ENCODE data around the gene RAB27A. TPM values are rescaled to one million over a fixed set of nuclear protein-coding genes. Genes with fewer than 3 reads are reported as not detected.

Gene RAB27A
- total and polyA plus RNA-seq, 2 of the 13 experiments (the other 11 are each of a cell fraction or from before 2014, with no cell fraction given): 3.4 to 8.1 TPM

DNA sequence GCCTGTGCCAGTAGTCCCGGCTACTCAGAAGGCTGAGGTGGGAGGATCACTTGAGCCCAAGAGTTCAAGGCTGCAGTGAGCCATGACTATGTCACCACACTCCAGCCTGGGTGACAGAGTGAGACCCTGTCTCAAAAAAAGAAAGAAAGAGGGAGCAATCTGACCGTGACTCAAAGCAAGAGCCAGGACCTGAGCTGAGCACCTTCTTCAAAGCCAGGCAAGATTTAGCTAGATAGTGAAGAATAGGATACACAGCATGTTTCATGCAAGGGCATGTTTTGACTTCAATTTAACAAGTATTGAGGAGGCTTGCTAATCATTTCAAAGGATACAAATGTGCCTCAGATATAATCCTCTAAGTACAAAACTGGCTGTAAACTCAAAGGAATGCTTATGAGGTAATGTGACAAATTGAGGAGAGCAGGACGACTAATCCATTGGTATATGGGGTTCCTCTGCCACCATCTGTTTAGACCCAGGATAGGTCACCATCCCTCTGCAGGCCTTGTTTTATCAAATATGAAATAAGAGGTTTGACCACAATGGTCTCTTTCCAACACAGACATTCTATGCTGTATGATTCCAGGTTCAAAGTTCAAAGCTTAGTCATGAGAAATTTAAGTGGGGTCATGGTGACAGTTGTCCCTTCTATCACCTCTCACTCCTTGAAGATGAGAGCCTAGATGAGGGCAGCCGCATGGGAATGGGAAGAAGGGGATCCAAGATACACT is 33.2 kb downstream of the RAB27A start:
- TF ChIP-seq HNF4A (CRISPR knock-in tag; IDR thresholded peaks at IDR 0.05) (0 out of 2 replicates have a peak, but pooled peaks have one; percentile 14), ZNF749 (CRISPR knock-in tag; IDR thresholded peaks at IDR 0.05; ENCODE audit: borderline replicate concordance) (no peak)
- FAIRE-seq (no peak), DNase-seq (ENCODE audit: low spot score) (peak; percentile 5), ATAC-seq (no peak)
- Histone ChIP-seq H2AFZ (ENCODE audit: low read length) (no peak overlapping the region), H3K9me3 (ENCODE audit: low read length) (no peaks in the 10 kb centered on the region), H3K27me3 (ENCODE audit: control insufficient read depth in 1 of 2, insufficient read depth in 2 of 2, low read length in 2 of 2) (no peaks in the 10 kb centered on the region), H3K79me2 (ENCODE audit: insufficient read depth, low read length) (no peaks in the 10 kb centered on the region), H3K4me3 (replicated peaks in 1 of 3; ENCODE audit: insufficient read depth in 1 of 3, low read depth in 2 of 3, low read length in 3 of 3) (no peak overlapping the region), H3K36me3 (replicated peaks in 1 of 2; ENCODE audit: control insufficient read depth in 1 of 2, insufficient read depth in 2 of 2, low read length in 2 of 2) (no peaks in the 10 kb centered on the region), H3K4me2 (ENCODE audit: low read depth, low read length) (no peak overlapping the region), H3K27ac (ENCODE audit: extremely low read length, insufficient read depth, low read length) (no peak overlapping the region), H3K9ac (ENCODE audit: insufficient read depth, low read depth, low read length) (no peak overlapping the region), H4K20me1 (ENCODE audit: insufficient read depth, low read length) (no peaks in the 10 kb centered on the region), H3K4me1 (ENCODE audit: insufficient read depth, low read length) (peaks cover 24% of the 10 kb centered on the region)
- in situ Hi-C loops (cut with HindIII; ENCODE audit: extremely low pct_ligation_motif_present, low pct_unique_long_range_greater_than_20kb): no loop called here
- WGBS (ENCODE audit: low lambda C conversion rate): 95% methylated on average over 4 of the region's 4 CpGs
- intact Hi-C loops (cut with micrococcal nuclease; ENCODE audit: unreplicated experiment): no loop called here
- ChIA-PET POLR2A (no interaction called here), CTCF (ENCODE audit: low intra/inter-chr PET ratio, low total read pairs) (no interaction called here)
- no TSS peak for BruUV-seq (replicated peaks)

GRCh38 chr15:55255714-55256113 is 33.9 kb downstream of the RAB27A start:
- no peak overlapping the region for H3K4me2 ChIP-seq (ENCODE audit: low read depth, low read length)
- H2AFZ ChIP-seq (ENCODE audit: low read length): no peak overlapping the region
- no TSS peak for BruUV-seq (replicated peaks)
- TF ChIP-seq TCF12 (IDR thresholded peaks at IDR 0.05): no peak
- no peak for TF ChIP-seq TCF12 (CRISPR knock-in tag; IDR thresholded peaks at IDR 0.05)
- no peak for TF ChIP-seq NFE2 (CRISPR knock-in tag; IDR thresholded peaks at IDR 0.05)
- no peak for TF ChIP-seq FOXP4 (CRISPR knock-in tag; IDR thresholded peaks at IDR 0.05)
- TF ChIP-seq ZNF619 (CRISPR knock-in tag; IDR thresholded peaks at IDR 0.05): no peak
- TF ChIP-seq ZNF3 (CRISPR knock-in tag; IDR thresholded peaks at IDR 0.05): no peak
- TF ChIP-seq ZNF12 (CRISPR knock-in tag; IDR thresholded peaks at IDR 0.05): no peak
- no peak for TF ChIP-seq MEF2D (CRISPR knock-in tag; IDR thresholded peaks at IDR 0.05)
- TF ChIP-seq CAMTA2 (CRISPR knock-in tag; IDR thresholded peaks at IDR 0.05; ENCODE audit: borderline replicate concordance): no peak
- TF ChIP-seq, protein P1, sequence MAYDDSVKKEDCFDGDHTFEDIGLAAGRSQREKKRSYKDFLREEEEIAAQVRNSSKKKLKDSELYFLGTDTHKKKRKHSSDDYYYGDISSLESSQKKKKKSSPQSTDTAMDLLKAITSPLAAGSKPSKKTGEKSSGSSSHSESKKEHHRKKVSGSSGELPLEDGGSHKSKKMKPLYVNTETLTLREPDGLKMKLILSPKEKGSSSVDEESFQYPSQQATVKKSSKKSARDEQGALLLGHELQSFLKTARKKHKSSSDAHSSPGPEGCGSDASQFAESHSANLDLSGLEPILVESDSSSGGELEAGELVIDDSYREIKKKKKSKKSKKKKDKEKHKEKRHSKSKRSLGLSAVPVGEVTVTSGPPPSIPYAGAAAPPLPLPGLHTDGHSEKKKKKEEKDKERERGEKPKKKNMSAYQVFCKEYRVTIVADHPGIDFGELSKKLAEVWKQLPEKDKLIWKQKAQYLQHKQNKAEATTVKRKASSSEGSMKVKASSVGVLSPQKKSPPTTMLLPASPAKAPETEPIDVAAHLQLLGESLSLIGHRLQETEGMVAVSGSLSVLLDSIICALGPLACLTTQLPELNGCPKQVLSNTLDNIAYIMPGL (CRISPR knock-in tag; IDR thresholded peaks at IDR 0.05; ENCODE audit: borderline replicate concordance in 1 of 2, low read depth in 1 of 2): no peak
- TF ChIP-seq NFIC (IDR thresholded peaks at IDR 0.05; ENCODE audit: low read length): no peak
- no peak for TF ChIP-seq ZNF280B (CRISPR knock-in tag; IDR thresholded peaks at IDR 0.05; ENCODE audit: borderline replicate concordance)

More at GRCh38 chr15:55255714-55256113, 33.9 kb downstream of the RAB27A start:
- ATAC-seq: no peak
- Histone ChIP-seq H3K4me1 (ENCODE audit: insufficient read depth, low read length) (peaks cover 26% of the 10 kb centered on the region), H4K20me1 (ENCODE audit: insufficient read depth, low read length) (no peaks in the 10 kb centered on the region), H3K4me3 (replicated peaks in 1 of 3; ENCODE audit: insufficient read depth in 1 of 3, low read depth in 2 of 3, low read length in 3 of 3) (no peak overlapping the region), H3K9ac (ENCODE audit: insufficient read depth, low read depth, low read length) (no peak overlapping the region), H3K27ac (ENCODE audit: extremely low read length, insufficient read depth, low read length) (no peak overlapping the region), H3K27me3 (ENCODE audit: control insufficient read depth in 1 of 2, insufficient read depth in 2 of 2, low read length in 2 of 2) (no peaks in the 10 kb centered on the region), H3K79me2 (ENCODE audit: insufficient read depth, low read length) (no peaks in the 10 kb centered on the region), H3K9me3 (ENCODE audit: low read length) (no peaks in the 10 kb centered on the region), H3K36me3 (replicated peaks in 1 of 2; ENCODE audit: control insufficient read depth in 1 of 2, insufficient read depth in 2 of 2, low read length in 2 of 2) (no peaks in the 10 kb centered on the region)
- 93% methylated on average over 5 of the region's 5 CpGs for WGBS (ENCODE audit: low lambda C conversion rate)
- in situ Hi-C loops (cut with HindIII; ENCODE audit: extremely low pct_ligation_motif_present, low pct_unique_long_range_greater_than_20kb): no loop called here
- no peak for FAIRE-seq
- ChIA-PET POLR2A (no interaction called here), CTCF (ENCODE audit: low intra/inter-chr PET ratio, low total read pairs) (no interaction called here)
- DNase-seq (ENCODE audit: low spot score): no peak
- intact Hi-C loops (cut with micrococcal nuclease; ENCODE audit: unreplicated experiment): no loop called here
